Caco-2 (cell line): ENCODE results near the gene CBX2. TPM values are rescaled to one million over a fixed set of nuclear protein-coding genes. Genes with fewer than 3 reads are reported as not detected.

Experiments
- BruUV-seq: library from RNA; stranded (reverse); fragments of 400-500 nt; replicated peaks from 2 replicates; lab custom pipeline; 2021; lab: Mats Ljungman, UMichigan
- CTCF ChIA-PET: fragments of 300-600 bp; sonication (Branson Sonifier 250); formaldehyde crosslinking; loops from one replicate; lab custom pipeline; 2022; ENCODE audit warnings: antibody characterized with exemption; lab: Charles Lee
- POLR2A ChIA-PET: fragments of 300-600 bp; sonication (Branson Sonifier 250); formaldehyde crosslinking; loops from one replicate; lab custom pipeline; 2022; ENCODE audit warnings: antibody characterized with exemption; lab: Charles Lee
- DNase-seq, 2 experiments: peaks; one replicate each; pipeline versions ENCODE4 v3.0.0 to v3.0.0-alpha.2; 2020 to 2022
- H3K27me3 ChIP-seq: replicated peaks from 2 replicates; pipeline ENCODE4 v1.6.0; 2011; ENCODE audit warnings: low read length; ENCODE audit not compliant: control insufficient read depth, insufficient read depth
- H3K36me3 ChIP-seq: 2 replicates; pipeline ENCODE4 v1.5.1; 2011; ENCODE audit warnings: low read length; ENCODE audit not compliant: control insufficient read depth, insufficient read depth
- H3K4me1 ChIP-seq: fragments of 250-450 bp; sonication (Bioruptor Pico); 2 replicates; pipeline ENCODE4 v1.5.1; 2020; ENCODE audit warnings: mild to moderate bottlenecking
- H3K4me3 ChIP-seq: 2 replicates; pipeline ENCODE4 v1.5.1; 2011; ENCODE audit warnings: low read depth, mild to moderate bottlenecking, control low read depth, low read length
- H3K9me3 ChIP-seq: fragments of 250-450 bp; sonication (Bioruptor Pico); 2 replicates; pipeline ENCODE4 v1.5.1; 2020; ENCODE audit warnings: mild to moderate bottlenecking, moderate library complexity
- H3K27ac Mint-ChIP-seq: one replicate; pipeline ENCODE4 v1.8.0; 2022; ENCODE audit warnings: mixed read lengths; ENCODE audit not compliant: unreplicated experiment
- H3K27me3 Mint-ChIP-seq: one replicate; pipeline ENCODE4 v1.8.0; 2022; ENCODE audit warnings: mixed read lengths; ENCODE audit not compliant: insufficient read depth, unreplicated experiment
- H3K36me3 Mint-ChIP-seq: one replicate; pipeline ENCODE4 v1.8.0; 2022; ENCODE audit warnings: mild to moderate bottlenecking, mixed read lengths; ENCODE audit not compliant: insufficient read depth, unreplicated experiment
- H3K4me1 Mint-ChIP-seq: one replicate; pipeline ENCODE4 v1.8.0; 2022; ENCODE audit warnings: low read depth, mixed read lengths; ENCODE audit not compliant: unreplicated experiment
- H3K4me3 Mint-ChIP-seq: one replicate; pipeline ENCODE4 v1.8.0; 2022; ENCODE audit warnings: mild to moderate bottlenecking, moderate library complexity, mixed read lengths; ENCODE audit not compliant: unreplicated experiment
- H3K9me3 Mint-ChIP-seq: one replicate; pipeline ENCODE4 v1.8.0; 2022; ENCODE audit warnings: mixed read lengths; ENCODE audit not compliant: unreplicated experiment
- intact Hi-C: fragments of 100-400 bp; cut with micrococcal nuclease; formaldehyde crosslinking; loops from one replicate; pipeline ENCODE4 v1.10.0; 2022; ENCODE audit not compliant: unreplicated experiment
- total RNA-seq: library from RNA; stranded (reverse); gene quantifications from 2 replicates; pipeline ENCODE4 v1.2.3, GENCODE V29; 2022
- TF ChIP-seq, protein P1 (sequence below), 2 experiments: fragments of 200-600 bp in 1 of 2; IDR thresholded peaks; 1 replicate in 1 of 2; 2 replicates in 1 of 2; pipeline versions ENCODE4 v1.5.1 to v1.8.0; 2011 to 2022; ENCODE audit warnings: antibody characterized with exemption in 1 of 2, control low read depth in 1 of 2, inconsistent platforms in 1 of 2, low read depth in 1 of 2, low read length in 1 of 2, mild to moderate bottlenecking in 1 of 2, moderate library complexity in 1 of 2; ENCODE audit not compliant: insufficient read depth in 1 of 2, severe bottlenecking in 1 of 2, unreplicated experiment in 1 of 2

The CBX2 gene
- total RNA-seq, 1 experiment from 2014 or later = 52.8 TPM

DNA sequence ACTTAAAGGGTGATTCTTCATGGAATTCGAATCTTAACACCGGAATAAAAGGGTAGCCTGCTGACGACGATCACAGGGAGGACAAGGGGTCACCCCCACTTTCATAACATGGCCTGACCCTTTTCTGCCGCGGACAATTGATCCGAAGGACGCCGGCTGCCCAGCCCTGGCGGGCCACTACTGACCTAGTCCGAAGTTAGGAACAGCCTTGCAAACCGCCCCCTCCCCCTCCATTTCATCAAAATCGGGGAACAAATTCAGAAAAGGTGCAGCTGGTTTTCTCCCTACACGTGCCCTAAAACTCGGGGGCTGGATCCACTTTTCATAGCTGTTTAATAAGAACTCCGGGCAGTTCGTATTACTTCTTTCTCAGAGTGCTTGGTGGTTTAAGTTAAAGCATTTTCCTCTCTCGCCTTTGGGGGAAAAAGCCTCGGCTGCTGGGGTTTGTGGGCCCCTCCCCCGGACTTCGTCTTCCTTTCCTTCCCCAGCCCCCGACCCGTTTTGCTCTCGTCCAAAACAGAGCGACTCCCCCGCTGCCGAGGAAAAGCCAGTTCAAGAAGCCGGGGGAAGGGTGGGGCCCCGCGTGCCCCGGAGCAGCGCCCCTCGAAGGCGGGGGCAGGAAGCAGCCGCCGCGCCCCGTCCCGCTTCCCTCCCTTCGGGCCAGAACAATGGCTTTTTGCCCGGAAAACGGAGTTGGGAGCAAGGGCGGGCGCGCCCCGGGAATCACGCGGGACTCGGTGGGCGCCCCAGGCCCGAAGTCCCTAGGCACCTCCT is 641 bp upstream of the CBX2 start:
- intact Hi-C loops = loop anchor here (2.0 kb wide), 1 partner anchor 19 kb away; the partner anchor contains the start of gene CBX8
- ChIA-PET CTCF (interaction anchor here (0.6 to 3.7 kb wide), 6 partner anchors 31 to 1417 kb away, joined by 3 to 25 read pairs (median 6); no protein-coding TSS in a partner anchor), POLR2A (interaction anchor here (0.5 to 1.0 kb wide), 6 partner anchors 14 to 63 kb away, joined by 3 to 4 read pairs (median 4); partner anchors contain the start of gene CBX8)
- TF ChIP-seq, protein P1, sequence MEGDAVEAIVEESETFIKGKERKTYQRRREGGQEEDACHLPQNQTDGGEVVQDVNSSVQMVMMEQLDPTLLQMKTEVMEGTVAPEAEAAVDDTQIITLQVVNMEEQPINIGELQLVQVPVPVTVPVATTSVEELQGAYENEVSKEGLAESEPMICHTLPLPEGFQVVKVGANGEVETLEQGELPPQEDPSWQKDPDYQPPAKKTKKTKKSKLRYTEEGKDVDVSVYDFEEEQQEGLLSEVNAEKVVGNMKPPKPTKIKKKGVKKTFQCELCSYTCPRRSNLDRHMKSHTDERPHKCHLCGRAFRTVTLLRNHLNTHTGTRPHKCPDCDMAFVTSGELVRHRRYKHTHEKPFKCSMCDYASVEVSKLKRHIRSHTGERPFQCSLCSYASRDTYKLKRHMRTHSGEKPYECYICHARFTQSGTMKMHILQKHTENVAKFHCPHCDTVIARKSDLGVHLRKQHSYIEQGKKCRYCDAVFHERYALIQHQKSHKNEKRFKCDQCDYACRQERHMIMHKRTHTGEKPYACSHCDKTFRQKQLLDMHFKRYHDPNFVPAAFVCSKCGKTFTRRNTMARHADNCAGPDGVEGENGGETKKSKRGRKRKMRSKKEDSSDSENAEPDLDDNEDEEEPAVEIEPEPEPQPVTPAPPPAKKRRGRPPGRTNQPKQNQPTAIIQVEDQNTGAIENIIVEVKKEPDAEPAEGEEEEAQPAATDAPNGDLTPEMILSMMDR (IDR thresholded peaks at IDR 0.05; ENCODE audit: insufficient read depth in 1 of 2, low read depth in 1 of 2, low read length in 1 of 2, severe bottlenecking in 1 of 2, unreplicated experiment in 1 of 2) = peak; percentile 45 to 62
- Histone ChIP-seq H3K27me3 (no peaks in the 10 kb centered on the region), H3K4me3 (peak overlapping the region; percentile 49), H3K9me3 (no peaks in the 10 kb centered on the region), H3K4me1 (peaks cover 19% of the 10 kb centered on the region), H3K36me3 (0 out of 2 replicates have a peak, but pooled peaks cover 1% of the 10 kb centered on the region)
- peak; percentile 81 to 87 for DNase-seq
- H3K36me3 Mint-ChIP-seq = peaks cover 35% of the 10 kb centered on the region
- H3K4me1 Mint-ChIP-seq = peaks cover 22% of the 10 kb centered on the region
- H3K27ac Mint-ChIP-seq = peak overlapping the region; percentile 47
- H3K27me3 Mint-ChIP-seq = no peaks in the 10 kb centered on the region
- H3K4me3 Mint-ChIP-seq = peak overlapping the region; percentile 99
- TSS peak; percentile 76 for BruUV-seq
- H3K9me3 Mint-ChIP-seq = no peaks in the 10 kb centered on the region

DNA sequence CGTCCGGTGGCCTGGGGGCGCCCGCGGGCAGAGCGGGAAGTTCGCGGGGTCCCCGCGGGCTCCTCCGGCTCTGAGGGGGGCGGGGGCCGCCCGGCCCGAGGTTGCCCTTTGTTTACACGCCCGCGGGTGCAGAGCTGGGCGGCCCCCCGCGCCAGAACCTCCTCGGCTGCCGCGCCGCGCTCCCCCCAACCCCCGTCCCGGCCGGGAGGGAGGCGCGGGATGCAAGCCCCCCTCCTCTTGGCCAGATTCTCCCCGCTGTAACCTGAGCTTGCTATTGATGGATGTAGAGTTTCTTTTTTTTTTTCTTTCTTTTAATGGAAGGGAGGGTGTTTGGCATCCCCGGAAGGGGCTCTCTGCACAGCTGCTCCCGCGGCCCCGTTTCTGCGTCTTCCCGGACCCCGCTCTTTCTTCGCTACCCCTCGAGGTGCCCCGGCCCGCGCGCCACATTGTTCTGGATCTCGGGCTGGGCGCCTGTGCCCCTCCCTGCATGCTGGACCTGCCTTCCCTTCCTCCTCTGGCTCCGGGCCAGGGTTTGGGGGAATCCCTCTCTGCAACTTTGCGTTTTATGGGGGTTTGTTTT is 646 bp downstream of the CBX2 start:
- H3K36me3 Mint-ChIP-seq = peaks cover 40% of the 10 kb centered on the region
- Histone ChIP-seq H3K4me1 (peaks cover 19% of the 10 kb centered on the region), H3K36me3 (0 out of 2 replicates have a peak, but pooled peaks cover 1% of the 10 kb centered on the region), H3K27me3 (no peaks in the 10 kb centered on the region), H3K9me3 (no peaks in the 10 kb centered on the region), H3K4me3 (peak overlapping the region; percentile 88)
- intact Hi-C loops = loop anchor here (1.0 kb wide), 1 partner anchor 35 kb away; no protein-coding TSS in a partner anchor
- TF ChIP-seq, protein P1 (IDR thresholded peaks at IDR 0.05; ENCODE audit: insufficient read depth in 1 of 2, low read depth in 1 of 2, low read length in 1 of 2, severe bottlenecking in 1 of 2, unreplicated experiment in 1 of 2) = no peak
- no peaks in the 10 kb centered on the region for H3K9me3 Mint-ChIP-seq
- peak overlapping the region; percentile 99 for H3K4me3 Mint-ChIP-seq
- H3K27me3 Mint-ChIP-seq = no peaks in the 10 kb centered on the region
- no peak for DNase-seq
- H3K4me1 Mint-ChIP-seq = peaks cover 22% of the 10 kb centered on the region
- no TSS peak for BruUV-seq
- peak overlapping the region; percentile 75 for H3K27ac Mint-ChIP-seq
- ChIA-PET POLR2A (interaction anchor here (0.6 to 1.2 kb wide), 4 partner anchors 18 to 57 kb away, joined by 3 to 10 read pairs (median 6); partner anchors contain the start of gene CBX8), CTCF (interaction anchor here (0.7 to 2.7 kb wide), 5 partner anchors 18 to 230 kb away, joined by 3 to 11 read pairs (median 4); partner anchors contain the start of gene CBX8)

DNA sequence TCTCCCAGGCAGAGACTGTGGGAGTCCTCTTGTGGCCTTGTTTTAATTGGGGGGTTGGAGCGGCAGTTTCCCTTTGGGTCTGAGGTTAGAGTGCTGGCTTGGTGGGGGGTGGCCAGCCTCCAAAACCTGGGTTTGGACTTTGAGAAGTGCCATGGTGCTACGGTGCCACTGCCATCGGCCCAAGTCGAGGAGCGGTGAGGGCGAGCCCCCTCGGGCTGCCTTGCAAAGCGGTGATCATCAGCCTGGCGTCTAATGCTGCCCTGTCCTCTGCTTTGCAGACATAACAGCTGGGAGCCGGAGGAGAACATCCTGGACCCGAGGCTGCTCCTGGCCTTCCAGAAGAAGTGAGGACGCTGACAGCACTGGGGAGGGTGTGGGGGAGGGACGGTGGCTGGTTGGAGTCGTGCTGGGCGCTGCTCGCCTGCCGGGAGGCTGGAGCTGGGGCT is 1.2 kb downstream of the CBX2 start:
- H3K36me3 Mint-ChIP-seq = peaks cover 40% of the 10 kb centered on the region
- no peak for DNase-seq
- peaks cover 19% of the 10 kb centered on the region for H3K4me1 ChIP-seq
- ChIA-PET CTCF (interaction anchor here (0.8 to 2.2 kb wide), 3 partner anchors 18 to 62 kb away, joined by 3 to 9 read pairs (median 4); partner anchors contain the start of gene CBX8), POLR2A (interaction anchor here (0.6 to 1.2 kb wide), 3 partner anchors 18 to 37 kb away, joined by 3 to 10 read pairs (median 9); partner anchors contain the start of gene CBX8)
- H3K4me3 Mint-ChIP-seq = peak overlapping the region; percentile 99
- BruUV-seq = no TSS peak
- no peaks in the 10 kb centered on the region for H3K27me3 ChIP-seq
- H3K27me3 Mint-ChIP-seq = no peaks in the 10 kb centered on the region
- peak overlapping the region; percentile 88 for H3K4me3 ChIP-seq
- intact Hi-C loops = no loop called here
- peak overlapping the region; percentile 75 for H3K27ac Mint-ChIP-seq
- peaks cover 22% of the 10 kb centered on the region for H3K4me1 Mint-ChIP-seq
- TF ChIP-seq, protein P1 (IDR thresholded peaks at IDR 0.05; ENCODE audit: insufficient read depth in 1 of 2, low read depth in 1 of 2, low read length in 1 of 2, severe bottlenecking in 1 of 2, unreplicated experiment in 1 of 2) = no peak
- no peaks in the 10 kb centered on the region for H3K9me3 Mint-ChIP-seq
- no peaks in the 10 kb centered on the region for H3K9me3 ChIP-seq
- H3K36me3 ChIP-seq = 0 out of 2 replicates have a peak, but pooled peaks cover 1% of the 10 kb centered on the region
